GM10248 (cell line): ENCODE data around the gene IQCB1.

ENCODE experiments used
- CTCF ChIA-PET: fragments of 300-600 bp; sonication (Branson Sonifier 250); formaldehyde crosslinking; extraction: SDS; loops from one replicate; lab custom pipeline; 2021; ENCODE audit warnings: antibody characterized with exemption; lab: Yijun Ruan, JAX
- POLR2A ChIA-PET: fragments of 350-650 bp; sonication (Branson Sonifier 250); formaldehyde crosslinking; extraction: SDS; loops from one replicate; lab custom pipeline; 2020; ENCODE audit warnings: antibody characterized with exemption; lab: Yijun Ruan, JAX
- DNase-seq: peaks from one replicate; pipeline ENCODE4 v3.0.0; 2012; ENCODE audit errors: extremely low spot score
- CTCF ChIP-seq: IDR thresholded peaks from 2 replicates; pipeline ENCODE4 v1.5.1; 2012; ENCODE audit warnings: mild to moderate bottlenecking, low read depth; ENCODE audit errors: extremely low read depth, missing control alignments, control extremely low read depth

Gene IQCB1

DNA sequence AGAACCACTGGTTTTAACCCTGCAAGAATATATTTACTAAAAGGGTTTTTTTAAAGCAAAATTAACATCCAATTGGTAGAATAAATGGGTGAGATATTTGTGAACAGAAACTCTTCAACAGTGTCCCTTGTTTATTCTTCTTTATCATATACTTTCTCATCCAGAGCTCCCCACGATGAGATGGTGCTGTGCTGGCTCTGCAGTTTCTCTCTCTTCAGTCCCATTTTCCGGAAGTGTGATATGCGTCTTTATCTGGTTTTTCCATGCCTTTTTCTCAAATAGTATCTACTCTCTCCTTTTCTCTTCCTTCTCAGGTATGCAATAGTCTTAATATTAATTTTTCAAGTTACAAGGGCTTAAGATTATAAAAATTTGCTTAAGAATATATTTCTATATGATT lies 1.6 kb upstream of the IQCB1 start:
- no peak for TF ChIP-seq CTCF
- DNase-seq = no peak
- ChIA-PET POLR2A (no interaction called here), CTCF (no interaction called here)

- POLR2A ChIA-PET = no interaction called here
- peak; percentile 10 for DNase-seq
- TF ChIP-seq CTCF = no peak
- CTCF ChIA-PET = no interaction called here
Observed at GRCh38 chr3:121836064-121836463, 1.2 kb upstream of the IQCB1 start.

DNA sequence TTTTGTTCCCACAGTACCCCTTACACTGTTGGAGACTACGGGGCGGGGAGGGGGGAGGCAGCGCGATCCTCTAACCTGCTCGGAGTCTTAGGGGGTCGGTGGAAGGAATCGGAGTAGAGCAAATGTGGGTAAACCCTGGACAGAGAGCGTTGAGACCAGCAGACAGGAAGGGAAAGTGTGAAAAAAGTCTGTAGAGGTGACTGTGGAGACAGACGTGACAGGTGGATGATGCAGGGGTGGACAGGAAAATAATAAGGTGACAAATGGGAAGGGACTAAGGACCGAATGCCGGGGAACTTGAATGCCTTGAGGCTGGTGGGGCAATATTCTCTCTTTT lies 573 bp upstream of the IQCB1 start:
- CTCF ChIA-PET = interaction anchor here (1.0 kb wide), 2 partner anchors 91 to 243 kb away, joined by 3 read pairs; no protein-coding TSS in a partner anchor
- TF ChIP-seq CTCF = no peak
- peak; percentile 41 for DNase-seq
- POLR2A ChIA-PET = interaction anchor here (1.0 kb wide), 4 partner anchors 8 to 75 kb away, joined by 3 to 5 read pairs (median 3); no protein-coding TSS in a partner anchor

- DNase-seq = no peak
- CTCF ChIA-PET = interaction anchor here (0.7 to 1.0 kb wide), 4 partner anchors 8 to 191 kb away, joined by 3 read pairs; no protein-coding TSS in a partner anchor
- POLR2A ChIA-PET = interaction anchor here (0.9 kb wide), 1 partner anchor 19 kb away, joined by 3 read pairs; no protein-coding TSS in a partner anchor
- TF ChIP-seq CTCF = no peak
Observed at GRCh38 chr3:121834157-121834670, 646 bp downstream of the IQCB1 start.

DNA sequence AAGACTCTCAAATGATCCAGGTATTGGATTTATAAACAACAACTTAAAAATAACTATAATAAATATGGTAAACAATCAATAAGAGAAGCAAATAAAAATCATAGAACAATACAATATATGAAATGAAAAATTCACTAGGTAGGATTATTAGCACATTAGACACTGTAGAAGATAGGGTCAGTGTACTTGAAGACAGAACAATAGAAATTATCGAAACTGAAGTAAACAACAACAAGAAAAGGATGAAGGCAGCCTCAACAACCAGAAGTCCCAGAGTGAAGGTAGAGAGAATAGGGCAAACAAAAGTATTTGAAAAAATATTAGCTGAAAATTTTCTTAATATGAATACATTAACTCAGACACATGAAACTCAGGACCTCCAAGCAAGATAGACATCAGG lies 11.9 kb downstream of the IQCB1 start:
- ChIA-PET POLR2A (no interaction called here), CTCF (interaction anchor here (1.3 kb wide), 1 partner anchor 51 kb away, joined by 3 read pairs; no protein-coding TSS in a partner anchor)
- no peak for DNase-seq

More for the DNA sequence above, 11.9 kb downstream of the IQCB1 start:
- no peak for TF ChIP-seq CTCF
